IPS-18c (cell line): ENCODE data around the gene TLE3.

Experiments
- H3K4me3 ChIP-seq: 2 replicates; pipeline ENCODE4 v1.7.0; 2013; ENCODE audit warnings: low read depth, mild to moderate bottlenecking, low read length, moderate library complexity; ENCODE audit not compliant: insufficient read depth
- H3K9me3 ChIP-seq: one replicate; pipeline ENCODE4 v1.6.1; 2013; ENCODE audit warnings: mild to moderate bottlenecking, low read length, moderate library complexity; ENCODE audit not compliant: control insufficient read depth, insufficient read depth

Gene TLE3

GRCh38 chr15:70034596-70034995, 63.1 kb downstream of the TLE3 start:
- Histone ChIP-seq H3K9me3 (no peaks in the 10 kb centered on the region), H3K4me3 (no peak overlapping the region)

GRCh38 chr15:70034141-70034540, 63.6 kb downstream of the TLE3 start:
- Histone ChIP-seq H3K4me3 (no peak overlapping the region), H3K9me3 (no peaks in the 10 kb centered on the region)

DNA sequence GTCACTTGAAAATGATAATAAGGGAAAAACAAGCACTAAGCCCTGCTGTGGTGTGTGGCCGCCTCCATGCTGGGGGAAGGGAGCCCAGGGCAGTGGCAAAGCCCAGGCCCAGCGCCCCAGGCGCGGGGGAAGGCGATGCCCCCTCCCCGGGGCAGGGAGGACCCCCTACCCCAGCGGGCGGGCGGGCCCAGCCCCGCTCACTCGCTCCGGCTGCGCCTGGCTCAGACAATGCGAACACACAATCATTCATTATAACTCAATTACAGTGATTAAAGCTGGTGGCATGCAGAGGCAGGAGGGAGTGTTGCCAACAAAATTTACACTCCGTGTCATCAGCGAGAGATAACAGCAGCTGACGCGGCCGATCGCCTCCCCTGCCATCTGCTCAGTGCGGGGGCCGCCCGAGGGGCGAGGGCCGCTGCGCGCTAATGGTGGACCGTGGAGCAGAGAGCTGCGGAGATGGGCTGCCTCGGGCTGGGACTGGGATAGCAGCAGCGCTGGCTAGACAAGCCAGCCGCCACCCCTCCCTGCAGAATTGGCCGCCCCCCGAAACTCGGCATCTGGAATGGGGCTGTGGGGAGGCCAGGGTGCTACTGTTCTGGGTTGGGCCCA, 64.1 kb downstream of the TLE3 start:
- no peak overlapping the region for H3K4me3 ChIP-seq
- no peaks in the 10 kb centered on the region for H3K9me3 ChIP-seq

- no peaks in the 10 kb centered on the region for H3K9me3 ChIP-seq
- no peak overlapping the region for H3K4me3 ChIP-seq
Measured at GRCh38 chr15:70033109-70033508, 64.6 kb downstream of the TLE3 start.

DNA sequence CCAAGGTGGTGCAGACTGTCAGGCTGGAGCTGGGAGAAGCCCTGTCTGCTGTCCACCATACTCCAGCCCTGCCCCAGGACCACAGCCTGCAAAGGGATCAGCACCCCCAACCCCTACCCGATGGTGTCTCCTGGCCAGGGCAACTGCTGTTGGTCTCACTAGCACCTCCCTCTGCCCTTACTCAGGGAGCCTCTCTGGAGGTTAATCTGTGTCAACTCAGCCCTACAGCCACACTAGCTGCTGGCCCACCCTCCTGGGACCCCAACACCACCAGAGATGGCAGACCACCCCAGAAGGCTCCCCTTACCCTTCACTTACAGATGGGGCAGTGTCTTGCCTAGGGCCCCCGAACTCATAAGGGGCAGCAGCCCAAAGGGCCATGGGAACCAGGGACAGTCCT, 65.2 kb downstream of the TLE3 start:
- no peaks in the 10 kb centered on the region for H3K9me3 ChIP-seq
- H3K4me3 ChIP-seq: no peak overlapping the region

GRCh38 chr15:70031713-70032112, 66.0 kb downstream of the TLE3 start:
- no peak overlapping the region for H3K4me3 ChIP-seq
- no peaks in the 10 kb centered on the region for H3K9me3 ChIP-seq

DNA sequence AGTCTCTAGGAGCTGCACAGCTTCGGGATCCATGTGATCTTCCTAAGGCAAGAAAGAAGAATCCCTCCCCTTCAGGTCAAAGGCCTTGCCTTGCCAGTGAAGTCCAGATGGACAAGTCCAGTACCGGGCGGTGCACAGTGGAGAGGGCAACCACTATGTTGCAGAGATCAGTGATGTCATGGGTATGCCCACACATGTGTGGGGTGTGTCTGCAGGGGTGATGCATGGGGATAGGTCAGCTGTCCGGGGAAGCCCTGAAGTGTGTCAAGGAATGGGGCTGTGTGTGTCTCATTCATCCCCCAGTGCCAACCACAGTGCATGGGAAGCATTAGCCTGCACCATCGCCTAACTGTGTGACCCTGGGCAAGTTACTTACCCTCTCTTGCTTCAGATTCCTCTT, 66.5 kb downstream of the TLE3 start:
- H3K4me3 ChIP-seq: no peak overlapping the region

DNA sequence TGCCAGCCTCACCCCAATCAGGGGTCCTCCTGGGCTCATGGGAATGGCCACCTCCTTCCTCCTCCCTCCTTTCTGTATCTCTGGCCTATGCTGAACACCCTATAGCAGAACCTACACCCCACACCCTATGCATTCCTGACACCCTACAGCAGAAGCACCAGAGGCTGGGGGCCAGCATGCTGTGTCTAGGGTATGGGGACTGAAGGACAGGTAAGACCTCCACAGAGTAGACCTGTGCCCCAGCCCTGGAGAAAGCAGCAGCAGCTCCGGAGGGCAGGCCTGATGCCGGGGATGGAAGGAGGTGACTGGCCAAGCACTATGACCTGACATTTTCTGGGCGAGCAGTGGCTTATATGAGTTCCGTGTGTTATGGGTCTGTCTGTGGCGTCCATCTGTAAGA, 66.9 kb downstream of the TLE3 start:
- no peak overlapping the region for H3K4me3 ChIP-seq
- H3K9me3 ChIP-seq: no peaks in the 10 kb centered on the region

More for the DNA sequence above, 66.5 kb downstream of the TLE3 start:
- no peaks in the 10 kb centered on the region for H3K9me3 ChIP-seq

GRCh38 chr15:70029297-70029701, 68.4 kb downstream of the TLE3 start:
- Histone ChIP-seq H3K4me3 (no peak overlapping the region), H3K9me3 (no peaks in the 10 kb centered on the region)

DNA sequence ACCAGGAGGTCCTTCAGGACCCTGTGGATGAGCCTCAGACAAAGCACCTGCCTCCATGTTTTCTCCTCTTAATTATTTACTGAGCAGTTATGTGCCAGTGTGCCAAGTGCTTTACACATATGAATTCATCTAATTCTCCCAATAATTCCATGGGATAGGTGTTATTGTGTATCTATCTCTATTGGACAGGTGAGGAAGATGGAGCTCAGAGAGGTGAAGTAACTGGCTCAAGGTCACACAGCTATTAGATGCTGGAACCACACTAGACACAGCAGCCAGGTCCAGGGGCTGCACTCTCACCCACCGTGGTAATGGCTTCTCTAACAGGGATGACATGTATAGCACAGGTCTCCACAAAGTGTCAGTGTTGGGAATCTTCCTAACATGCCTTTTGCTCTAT, 70.2 kb downstream of the TLE3 start:
- Histone ChIP-seq H3K4me3 (no peak overlapping the region), H3K9me3 (no peaks in the 10 kb centered on the region)

- no peak overlapping the region for H3K4me3 ChIP-seq
- no peaks in the 10 kb centered on the region for H3K9me3 ChIP-seq
Measured at GRCh38 chr15:70026991-70027390, 70.7 kb downstream of the TLE3 start.

GRCh38 chr15:70025413-70026296, 72.1 kb downstream of the TLE3 start:
- Histone ChIP-seq H3K9me3 (no peaks in the 10 kb centered on the region), H3K4me3 (no peak overlapping the region)

- no peaks in the 10 kb centered on the region for H3K9me3 ChIP-seq
- no peak overlapping the region for H3K4me3 ChIP-seq
Measured at GRCh38 chr15:70024521-70024920, 73.2 kb downstream of the TLE3 start.

DNA sequence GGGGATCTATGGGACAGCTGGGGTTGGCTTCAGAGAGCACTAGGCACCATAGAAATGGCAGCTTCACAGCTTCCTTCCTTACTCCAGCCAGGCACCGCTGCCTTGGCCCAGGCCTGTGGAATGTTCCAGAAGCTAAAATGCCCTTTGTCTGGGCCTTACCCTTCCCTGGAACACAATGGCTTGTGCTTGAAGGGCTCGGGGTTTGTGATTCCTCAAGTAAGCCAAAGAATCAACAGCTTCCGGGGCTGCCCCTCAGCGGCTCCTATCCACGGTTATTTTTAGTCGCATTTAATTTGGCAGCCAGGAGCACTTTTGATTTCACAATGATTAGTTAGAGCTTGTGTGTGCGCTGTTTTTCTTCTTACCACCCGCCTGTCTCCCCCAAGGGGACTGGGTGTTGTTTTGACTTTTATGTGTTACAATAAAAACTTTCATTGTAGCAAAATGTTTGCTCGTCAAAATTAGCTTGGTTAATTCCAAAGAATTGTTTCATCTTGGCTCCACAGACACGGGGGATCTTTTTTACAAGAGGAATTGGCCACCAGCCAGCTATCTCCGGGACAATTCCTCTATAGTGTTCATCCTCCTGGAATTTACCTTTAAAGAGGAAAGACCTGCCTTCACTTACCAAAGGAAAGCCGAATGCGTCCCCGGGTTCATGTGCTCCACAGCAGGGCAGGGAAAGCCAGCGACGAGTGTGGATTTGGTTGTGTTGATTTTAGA, 73.8 kb downstream of the TLE3 start:
- Histone ChIP-seq H3K9me3 (no peaks in the 10 kb centered on the region), H3K4me3 (no peak overlapping the region)

GRCh38 chr15:70023064-70023768, 74.5 kb downstream of the TLE3 start:
- no peak overlapping the region for H3K4me3 ChIP-seq
- H3K9me3 ChIP-seq: no peaks in the 10 kb centered on the region

GRCh38 chr15:70020229-70020628, 77.5 kb downstream of the TLE3 start:
- H3K9me3 ChIP-seq: no peaks in the 10 kb centered on the region
- H3K4me3 ChIP-seq: no peak overlapping the region
